Urinary bladder (tissue), 4 donors: Measurements from ENCODE around the gene PGA3. TPM values are rescaled to one million over a fixed set of nuclear protein-coding genes. Genes with fewer than 3 reads are reported as not detected.
"Not testable (repeated sequence)": the region's sequence is repeated elsewhere in the genome, so short reads cannot be mapped to it uniquely, and the experiment has no call there.

Source experiments
- DNase-seq: peaks from one replicate; pipeline ENCODE4 v3.0.0-alpha.2; 2015; ENCODE audit errors: extremely low spot score
- H3K27ac ChIP-seq: one replicate; pipeline ENCODE4 v1.5.1; 2013; ENCODE audit warnings: low read depth, mild to moderate bottlenecking, moderate library complexity
- H3K36me3 ChIP-seq: one replicate; pipeline ENCODE4 v1.6.1; 2013; ENCODE audit warnings: mild to moderate bottlenecking, moderate library complexity; ENCODE audit not compliant: insufficient read depth
- H3K4me1 ChIP-seq: one replicate; pipeline ENCODE4 v1.6.1; 2013; ENCODE audit warnings: mild to moderate bottlenecking, moderate library complexity; ENCODE audit not compliant: insufficient read depth
- H3K4me3 ChIP-seq: one replicate; pipeline ENCODE4 v1.5.1; 2013; ENCODE audit warnings: low read depth, low read length
- WGBS: extraction: QIAGEN DNeasy Blood & Tissue Kit; methylation state at CpG from one replicate; pipeline ENCODE4 v1.1.7; 2013; 5-methylcytosine and 5-hydroxymethylcytosine counted together
- polyA plus RNA-seq: library from polyadenylated mRNA; stranded (reverse); fragments of 200-250 nt; gene quantifications from one replicate; pipeline ENCODE4 v1.2.3, GENCODE V29; 2013
- total RNA-seq: library from RNA; depleted of rRNA; stranded (reverse); fragments of >200 nt; gene quantifications from one replicate; pipeline ENCODE4 v1.2.3, GENCODE V29; 2014
- donor health status: healthy with polysubstance abuse.
- donor health status: healthy.

PGA3 gene
- total and polyA plus RNA-seq, 2 donors, result 0.60 to 1.3 TPM

- H3K36me3 ChIP-seq, result no peaks in the 10 kb centered on the region
- no peaks in the 10 kb centered on the region for H3K4me1 ChIP-seq
- DNase-seq, result no peak
- H3K4me3 ChIP-seq, result no peak overlapping the region
- 87% methylated on average over 13 of the region's 13 CpGs for WGBS
- H3K27ac ChIP-seq, result no peak overlapping the region
Observed at GRCh38 chr11:61163714-61164605, 39.4 kb upstream of the PGA3 start.

DNA sequence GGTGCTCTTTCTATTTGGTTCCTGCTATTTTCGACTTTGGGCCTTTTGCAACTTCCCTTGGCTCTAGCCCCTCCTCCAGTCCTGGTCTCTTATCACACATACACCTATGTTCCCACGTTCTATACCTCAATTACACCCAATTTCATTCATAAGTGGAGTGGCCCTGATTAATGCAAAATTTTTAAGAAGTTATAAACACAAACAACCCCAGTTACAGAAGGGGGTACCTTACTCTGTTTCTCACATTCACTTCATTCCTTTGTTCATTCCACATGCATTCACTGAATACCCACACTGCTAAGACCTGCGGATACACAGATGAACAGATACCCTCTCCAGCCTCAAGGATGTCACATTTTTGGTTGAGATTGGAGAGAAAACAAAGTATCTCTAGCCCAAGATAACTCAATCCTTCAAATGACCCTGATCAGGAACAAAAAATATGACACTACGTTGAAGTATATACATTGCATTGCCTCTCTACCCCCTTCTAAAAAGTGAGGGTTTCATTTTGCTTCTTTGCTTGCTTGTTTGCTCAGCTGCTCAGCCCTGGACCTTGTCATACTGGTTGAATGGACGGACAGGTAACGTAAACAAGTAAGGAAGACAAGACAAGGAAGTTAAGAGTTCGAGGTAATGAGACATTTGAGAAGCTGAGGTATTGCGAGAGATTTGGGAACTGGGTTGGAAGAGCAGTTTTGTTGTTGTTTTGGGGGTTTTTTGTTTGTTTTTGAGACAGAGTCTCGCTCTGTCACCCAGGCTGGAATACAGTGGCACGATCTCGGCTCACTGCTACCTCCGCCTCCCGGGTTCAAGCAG, 38.5 kb upstream of the PGA3 start:
- no peaks in the 10 kb centered on the region for H3K36me3 ChIP-seq
- H3K27ac ChIP-seq, result no peak overlapping the region
- DNase-seq, result no peak
- H3K4me3 ChIP-seq, result no peak overlapping the region
- WGBS, result 76% methylated on average over 13 of the region's 13 CpGs
- H3K4me1 ChIP-seq, result no peaks in the 10 kb centered on the region

DNA sequence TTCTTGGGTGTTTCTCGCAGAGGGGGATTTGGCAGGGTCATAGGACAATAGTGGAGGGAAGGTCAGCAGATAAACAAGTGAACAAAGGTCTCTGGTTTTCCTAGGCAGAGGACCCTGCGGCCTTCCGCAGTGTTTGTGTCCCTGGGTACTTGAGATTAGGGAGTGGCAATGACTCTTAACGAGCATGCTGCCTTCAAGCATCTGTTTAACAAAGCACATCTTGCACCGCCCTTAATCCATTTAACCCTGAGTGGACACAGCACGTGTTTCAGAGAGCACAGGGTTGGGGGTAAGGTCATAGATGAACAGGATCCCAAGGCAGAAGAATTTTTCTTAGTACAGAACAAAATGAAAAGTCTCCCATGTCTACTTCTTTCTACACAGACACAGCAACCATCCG, 37.5 kb upstream of the PGA3 start:
- H3K27ac ChIP-seq, H3K4me3 ChIP-seq, H3K36me3 ChIP-seq, DNase-seq, H3K4me1 ChIP-seq: not testable (repeated sequence)
- WGBS, result 40% methylated on average over 2 of the region's 7 CpGs

- DNase-seq, H3K27ac ChIP-seq, H3K36me3 ChIP-seq, H3K4me3 ChIP-seq, H3K4me1 ChIP-seq: not testable (repeated sequence)
- 88% methylated on average over 24 of the region's 31 CpGs for whole genome bisulfite sequencing
Observed at GRCh38 chr11:61166331-61166730, 37.0 kb upstream of the PGA3 start.

DNA sequence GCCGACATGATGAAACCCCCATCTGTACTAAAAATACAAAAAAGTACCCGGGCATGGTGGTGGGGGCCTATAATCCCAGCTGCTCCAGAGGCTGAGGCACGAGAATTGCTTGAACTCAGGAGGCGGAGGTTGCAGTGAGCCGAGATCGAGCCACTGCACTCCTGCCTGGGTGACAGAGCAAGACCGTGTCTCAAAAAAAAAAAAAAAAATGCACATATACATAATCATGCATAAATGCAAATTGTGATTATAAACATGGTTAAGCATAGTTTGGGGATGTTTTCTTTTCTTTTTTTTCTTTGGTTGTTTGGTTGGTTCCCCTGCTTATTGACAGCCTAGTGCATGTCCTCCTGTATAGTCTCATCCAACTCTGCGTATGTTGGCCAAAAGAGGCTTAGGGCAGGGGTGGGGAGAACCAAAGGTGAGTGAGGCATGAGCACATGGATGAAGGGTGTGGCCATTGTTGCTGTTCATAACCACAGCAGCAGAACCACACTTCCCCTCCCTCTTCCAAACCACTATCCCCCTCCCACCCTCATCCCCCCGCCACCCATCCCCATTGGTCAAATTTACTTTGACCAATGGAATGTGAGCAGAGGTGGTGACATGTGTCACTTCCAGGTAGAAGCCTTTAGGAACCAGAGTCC, 35.1 kb upstream of the PGA3 start:
- Histone ChIP-seq H3K4me1 (no peaks in the 10 kb centered on the region), H3K4me3 (no peak overlapping the region), H3K36me3 (no peaks in the 10 kb centered on the region), H3K27ac (no peak overlapping the region)
- WGBS, result 86% methylated on average over 9 of the region's 9 CpGs
- DNase-seq, result no peak

- 76% methylated on average over 1 of the region's 1 CpG for WGBS
- no peaks in the 10 kb centered on the region for H3K36me3 ChIP-seq
- no peaks in the 10 kb centered on the region for H3K4me1 ChIP-seq
- no peak overlapping the region for H3K4me3 ChIP-seq
- DNase-seq, result no peak
- H3K27ac ChIP-seq, result no peak overlapping the region
Observed at GRCh38 chr11:61168800-61169199, 34.5 kb upstream of the PGA3 start.

DNA sequence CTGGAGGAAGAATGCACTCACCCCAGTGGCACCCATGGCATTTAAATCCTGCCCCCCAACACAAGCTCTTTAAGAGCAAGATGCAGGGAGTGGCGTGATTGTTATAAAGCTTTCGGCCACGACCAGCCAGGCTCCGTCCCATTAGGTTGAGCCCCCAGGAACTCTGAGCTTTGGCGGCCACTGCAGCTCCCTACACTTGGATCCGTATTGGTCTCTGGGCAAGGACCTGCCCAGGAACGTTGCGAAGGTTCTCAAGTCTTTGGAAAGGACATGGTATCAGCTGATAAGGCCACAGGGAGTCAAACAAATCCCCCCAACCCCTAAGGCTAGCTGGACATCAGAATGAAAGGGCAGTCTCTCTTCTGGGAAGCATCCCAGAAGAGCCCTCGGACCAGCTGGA, 32.7 kb upstream of the PGA3 start:
- no peaks in the 10 kb centered on the region for H3K4me1 ChIP-seq
- no peak overlapping the region for H3K27ac ChIP-seq
- WGBS, result 73% methylated on average over 9 of the region's 9 CpGs
- no peak for DNase-seq
- H3K36me3 ChIP-seq, result no peaks in the 10 kb centered on the region
- no peak overlapping the region for H3K4me3 ChIP-seq

- Histone ChIP-seq H3K27ac (no peak overlapping the region), H3K4me1 (no peaks in the 10 kb centered on the region), H3K36me3 (no peaks in the 10 kb centered on the region), H3K4me3 (no peak overlapping the region)
- 75% methylated on average over 3 of the region's 3 CpGs for WGBS
- DNase-seq, result no peak
Observed at GRCh38 chr11:61171907-61172306, 31.4 kb upstream of the PGA3 start.

DNA sequence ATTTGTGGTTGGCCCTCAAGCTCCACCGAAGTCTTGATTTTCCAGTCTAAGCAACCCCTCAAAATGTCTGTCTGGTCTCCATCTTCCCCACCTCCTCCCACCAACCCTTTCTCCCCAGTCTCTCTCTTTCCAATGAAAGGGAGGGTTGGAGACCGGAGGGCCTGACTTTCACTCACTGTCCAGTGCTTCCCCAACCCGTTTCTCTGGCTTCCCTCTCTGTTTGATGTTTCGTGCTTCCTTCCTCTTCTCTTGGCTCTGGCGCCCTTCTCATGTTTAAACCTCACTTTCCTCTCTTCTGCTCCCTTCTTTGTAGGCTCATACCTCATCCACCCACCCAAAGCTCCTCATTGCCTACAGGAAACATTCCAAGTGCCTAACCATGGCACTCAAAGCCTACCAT, 31.0 kb upstream of the PGA3 start:
- DNase-seq, result no peak
- H3K4me1 ChIP-seq, result no peaks in the 10 kb centered on the region
- no peaks in the 10 kb centered on the region for H3K36me3 ChIP-seq
- no peak overlapping the region for H3K4me3 ChIP-seq
- WGBS, result 70% methylated on average over 5 of the region's 5 CpGs
- no peak overlapping the region for H3K27ac ChIP-seq

GRCh38 chr11:61172888-61173287, 30.4 kb upstream of the PGA3 start:
- WGBS, result 92% methylated on average over 3 of the region's 3 CpGs
- Histone ChIP-seq H3K4me1 (no peaks in the 10 kb centered on the region), H3K36me3 (no peaks in the 10 kb centered on the region), H3K4me3 (no peak overlapping the region), H3K27ac (no peak overlapping the region)
- no peak for DNase-seq

DNA sequence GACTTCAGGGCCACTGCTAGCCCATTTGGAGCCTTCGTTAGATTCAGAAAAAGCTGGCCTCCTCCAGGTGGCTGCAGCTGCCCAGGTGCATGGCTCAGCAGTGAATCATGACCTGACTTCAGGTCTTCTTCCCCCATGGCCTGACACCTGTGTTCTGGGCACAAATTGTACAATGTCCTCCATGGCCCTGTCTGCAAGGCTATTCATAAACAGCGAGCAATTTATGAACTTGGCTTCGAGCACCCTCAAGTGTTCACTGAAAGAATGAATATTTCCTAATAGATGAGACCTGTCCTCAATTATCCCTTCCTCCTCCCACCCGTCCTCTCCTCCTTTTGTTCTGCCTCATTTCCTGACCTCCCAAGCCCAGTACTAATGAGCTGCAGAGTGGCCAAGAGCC, 29.9 kb upstream of the PGA3 start:
- WGBS, result 75% methylated on average over 4 of the region's 4 CpGs
- Histone ChIP-seq H3K27ac (no peak overlapping the region), H3K36me3 (no peaks in the 10 kb centered on the region), H3K4me3 (no peak overlapping the region), H3K4me1 (no peaks in the 10 kb centered on the region)
- no peak for DNase-seq

DNA sequence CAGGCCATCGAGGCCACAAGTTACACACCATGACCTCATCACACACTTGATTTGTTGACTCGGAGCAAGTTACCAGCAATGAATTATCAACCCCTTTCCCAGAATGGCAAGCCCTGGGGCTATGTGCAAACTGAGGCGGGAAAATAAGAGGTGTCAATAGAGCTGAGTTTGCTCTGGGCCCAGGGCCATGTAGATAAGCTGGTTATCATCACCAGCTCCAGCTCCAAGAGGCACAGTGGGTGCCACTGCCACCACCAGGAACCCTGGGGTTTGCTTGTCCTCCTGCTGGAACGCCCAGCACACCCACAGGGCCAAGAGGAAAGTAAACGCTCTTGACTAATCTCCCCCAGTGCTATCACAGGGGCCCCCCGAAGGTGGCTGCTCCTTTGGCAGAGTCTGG, 29.0 kb upstream of the PGA3 start:
- Histone ChIP-seq H3K4me3 (no peak overlapping the region), H3K4me1 (no peaks in the 10 kb centered on the region), H3K27ac (no peak overlapping the region), H3K36me3 (no peaks in the 10 kb centered on the region)
- DNase-seq, result no peak
- WGBS, result 71% methylated on average over 6 of the region's 6 CpGs

GRCh38 chr11:61174949-61175348, 28.4 kb upstream of the PGA3 start:
- H3K36me3 ChIP-seq, result no peaks in the 10 kb centered on the region
- H3K4me3 ChIP-seq, result no peak overlapping the region
- WGBS, result 86% methylated on average over 6 of the region's 6 CpGs
- no peak overlapping the region for H3K27ac ChIP-seq
- H3K4me1 ChIP-seq, result no peaks in the 10 kb centered on the region
- DNase-seq, result no peak

GRCh38 chr11:61176446-61176845, 26.9 kb upstream of the PGA3 start:
- Histone ChIP-seq H3K36me3 (no peaks in the 10 kb centered on the region), H3K4me1 (no peaks in the 10 kb centered on the region), H3K4me3 (no peak overlapping the region), H3K27ac (no peak overlapping the region)
- WGBS, result 54% methylated on average over 6 of the region's 6 CpGs
- DNase-seq, result no peak
